Subcutaneous adipose tissue (tissue), 4 donors: Measurements from ENCODE around the gene PLEKHA5. TPM values are rescaled to one million over a fixed set of nuclear protein-coding genes. Genes with fewer than 3 reads are reported as not detected.

Experiments used
- CTCF ChIP-seq: fragments of 450-650 bp; IDR thresholded peaks from one replicate; pipeline ENCODE4 v1.5.1; 2016; ENCODE audit warnings: low read depth, mild to moderate bottlenecking, control low read depth, antibody characterized with exemption, moderate library complexity
- total RNA-seq, 4 donors: library from RNA; depleted of rRNA; stranded (reverse); fragments of >200 nt; gene quantifications; one replicate each; pipeline ENCODE4 v1.1.0, GENCODE V29; 2016

The PLEKHA5 gene
- total RNA-seq, 4 donors from 2014 or later = 22.3 to 26.3 (median 24.1) TPM

- TF ChIP-seq CTCF = no peak
Observed at GRCh38 chr12:19211802-19212201, 82.3 kb downstream of the PLEKHA5 start.

GRCh38 chr12:19212245-19212644 is 82.7 kb downstream of the PLEKHA5 start:
- no peak for TF ChIP-seq CTCF

GRCh38 chr12:19214020-19214419 is 84.5 kb downstream of the PLEKHA5 start:
- TF ChIP-seq CTCF = no peak

- TF ChIP-seq CTCF = no peak
Observed at GRCh38 chr12:19215115-19215514, 85.6 kb downstream of the PLEKHA5 start.

GRCh38 chr12:19217446-19217845 is 87.9 kb downstream of the PLEKHA5 start:
- no peak for TF ChIP-seq CTCF

- no peak for TF ChIP-seq CTCF
Observed at GRCh38 chr12:19220205-19220604, 90.7 kb downstream of the PLEKHA5 start.

GRCh38 chr12:19220852-19221466 is 91.4 kb downstream of the PLEKHA5 start:
- no peak for TF ChIP-seq CTCF
